Liver (tissue), 3 donors: Measurements from ENCODE around the gene TCEANC.
"Not testable (repeated sequence)": the region's sequence is repeated elsewhere in the genome, so short reads cannot be mapped to it uniquely, and the experiment has no call there.

ENCODE experiments used
- GABPA ChIP-seq, 2 donors: IDR thresholded peaks in 1 of 2; conservative IDR thresholded peaks in 1 of 2; 2 replicates each; pipeline ENCODE4 v1.6.1; 2016; ENCODE audit warnings: antibody characterized with exemption in 2 of 2, mild to moderate bottlenecking in 1 of 2, moderate library complexity in 1 of 2
- HNF4A ChIP-seq, 2 donors: conservative IDR thresholded peaks; 2 replicates each; pipeline ENCODE4 v1.6.1; 2016; ENCODE audit warnings: antibody characterized with exemption in 2 of 2, mild to moderate bottlenecking in 2 of 2
- JUND ChIP-seq, 2 donors: IDR thresholded peaks; 2 replicates each; pipeline ENCODE4 v1.6.1; 2016; ENCODE audit warnings: antibody characterized with exemption in 2 of 2
- NR2F2 ChIP-seq: IDR thresholded peaks from 2 replicates; pipeline ENCODE4 v1.6.1; 2016; ENCODE audit warnings: antibody characterized with exemption
- RAD21 ChIP-seq, 2 donors: IDR thresholded peaks; 2 replicates each; pipeline ENCODE4 v1.6.1; 2016; ENCODE audit warnings: antibody characterized with exemption in 2 of 2, mild to moderate bottlenecking in 2 of 2
- RXRA ChIP-seq, 2 donors: IDR thresholded peaks; 2 replicates each; pipeline ENCODE4 v1.6.1; 2017 to 2018; ENCODE audit warnings: antibody characterized with exemption in 2 of 2, mild to moderate bottlenecking in 1 of 2
- SP1 ChIP-seq: IDR thresholded peaks from 2 replicates; pipeline ENCODE4 v1.6.1; 2018; ENCODE audit warnings: antibody characterized with exemption, mild to moderate bottlenecking
- YY1 ChIP-seq: IDR thresholded peaks from 2 replicates; pipeline ENCODE4 v1.6.1; 2016; ENCODE audit warnings: antibody characterized with exemption, mild to moderate bottlenecking
- TF ChIP-seq, protein P1 (sequence below): fragments of 150-350 bp; IDR thresholded peaks from 2 replicates; pipeline ENCODE4 v1.5.1; 2017; ENCODE audit warnings: improper control_type of control experiment, low read depth, low read length; ENCODE audit not compliant: missing input control
- donor health status: healthy.
- donor health status: healthy.

DNA sequence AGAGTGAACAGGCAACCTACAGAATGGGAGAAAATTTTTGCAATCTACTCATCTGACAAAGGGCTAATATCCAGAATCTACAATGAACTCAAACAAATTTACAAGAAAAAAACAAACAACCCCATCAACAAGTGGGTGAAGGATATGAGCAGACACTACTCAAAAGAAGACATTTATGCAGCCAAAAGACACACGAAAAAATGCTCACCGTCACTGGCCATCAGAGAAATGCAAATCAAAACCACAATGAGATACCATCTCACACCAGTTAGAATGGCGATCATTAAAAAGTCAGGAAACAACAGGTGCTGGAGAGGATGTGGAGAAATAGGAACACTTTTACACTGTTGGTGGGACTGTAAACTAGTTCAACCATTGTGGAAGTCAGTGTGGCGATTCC lies 11.3 kb upstream of the TCEANC start:
- TF ChIP-seq, protein P1, sequence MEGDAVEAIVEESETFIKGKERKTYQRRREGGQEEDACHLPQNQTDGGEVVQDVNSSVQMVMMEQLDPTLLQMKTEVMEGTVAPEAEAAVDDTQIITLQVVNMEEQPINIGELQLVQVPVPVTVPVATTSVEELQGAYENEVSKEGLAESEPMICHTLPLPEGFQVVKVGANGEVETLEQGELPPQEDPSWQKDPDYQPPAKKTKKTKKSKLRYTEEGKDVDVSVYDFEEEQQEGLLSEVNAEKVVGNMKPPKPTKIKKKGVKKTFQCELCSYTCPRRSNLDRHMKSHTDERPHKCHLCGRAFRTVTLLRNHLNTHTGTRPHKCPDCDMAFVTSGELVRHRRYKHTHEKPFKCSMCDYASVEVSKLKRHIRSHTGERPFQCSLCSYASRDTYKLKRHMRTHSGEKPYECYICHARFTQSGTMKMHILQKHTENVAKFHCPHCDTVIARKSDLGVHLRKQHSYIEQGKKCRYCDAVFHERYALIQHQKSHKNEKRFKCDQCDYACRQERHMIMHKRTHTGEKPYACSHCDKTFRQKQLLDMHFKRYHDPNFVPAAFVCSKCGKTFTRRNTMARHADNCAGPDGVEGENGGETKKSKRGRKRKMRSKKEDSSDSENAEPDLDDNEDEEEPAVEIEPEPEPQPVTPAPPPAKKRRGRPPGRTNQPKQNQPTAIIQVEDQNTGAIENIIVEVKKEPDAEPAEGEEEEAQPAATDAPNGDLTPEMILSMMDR: not testable (repeated sequence)
- not testable (repeated sequence) for TF ChIP-seq SP1; GABPA (IDR thresholded peaks at IDR 0.05 in 1 of 2, conservative IDR thresholded peaks at IDR 0.05 in 1 of 2); NR2F2; YY1; HNF4A (conservative IDR thresholded peaks at IDR 0.05); RAD21 (IDR thresholded peaks at IDR 0.05); JUND (IDR thresholded peaks at IDR 0.05); RXRA (IDR thresholded peaks at IDR 0.05)
